Measurements from ENCODE around the gene PTGDR2. TPM values are rescaled to one million over a fixed set of nuclear protein-coding genes. Genes with fewer than 3 reads are reported as not detected.

The PTGDR2 gene
- total RNA-seq, 3 donors from 2014 or later = 0.16 to 0.59 TPM; not detected in 1

- Histone ChIP-seq H3K4me3 (no peak overlapping the region), H3K4me1 (peaks cover 2 to 11% of the 10 kb centered on the region in 2 donors), H3K27ac (no peak overlapping the region), H3K9me3 (no peaks in the 10 kb centered on the region), H3K27me3 (no peaks in the 10 kb centered on the region), H3K36me3 (no peaks in the 10 kb centered on the region)
- no peak for DNase-seq (ENCODE audit: low spot score in 2 of 2)
- intact Hi-C loops (cut with DNase I; ENCODE audit: low total_unique reads) = no loop called here
- TF ChIP-seq CTCF (IDR thresholded peaks at IDR 0.05) = no peak
Observed at GRCh38 chr11:60847896-60848295, 7.9 kb downstream of the PTGDR2 start.

- TF ChIP-seq CTCF (IDR thresholded peaks at IDR 0.05) (no peak), POLR2AphosphoS5 (IDR thresholded peaks at IDR 0.05) (no peak)
- Histone ChIP-seq H3K27me3 (no peaks in the 10 kb centered on the region), H3K4me1 (peaks cover 2 to 13% of the 10 kb centered on the region in 2 donors), H3K4me3 (no peak overlapping the region), H3K36me3 (no peaks in the 10 kb centered on the region), H3K27ac (no peak overlapping the region), H3K9me3 (no peaks in the 10 kb centered on the region)
- DNase-seq (ENCODE audit: low spot score in 2 of 2) = no peak
- intact Hi-C loops (cut with DNase I; ENCODE audit: low total_unique reads) = no loop called here
Observed at GRCh38 chr11:60847281-60847680, 8.5 kb downstream of the PTGDR2 start.

GRCh38 chr11:60845338-60845737 is 10.4 kb downstream of the PTGDR2 start:
- DNase-seq (ENCODE audit: low spot score in 2 of 2) = no peak
- no peaks in the 10 kb centered on the region for H3K9me3 ChIP-seq
- peak overlapping the region in 1 of 3 donors; percentile 91 for H3K4me3 ChIP-seq
- H3K36me3 ChIP-seq = no peaks in the 10 kb centered on the region
- intact Hi-C loops (cut with DNase I; ENCODE audit: low total_unique reads) = no loop called here
- TF ChIP-seq POLR2A (IDR thresholded peaks at IDR 0.05) = no peak
- TF ChIP-seq POLR2AphosphoS5 (IDR thresholded peaks at IDR 0.05) = no peak
- TF ChIP-seq CTCF (IDR thresholded peaks at IDR 0.05) = no peak
- no peak overlapping the region for H3K27ac ChIP-seq
- peaks cover 8 to 26% of the 10 kb centered on the region in 2 donors for H3K4me1 ChIP-seq
- H3K27me3 ChIP-seq = no peaks in the 10 kb centered on the region

- no peaks in the 10 kb centered on the region for H3K27me3 ChIP-seq
- no peak for DNase-seq (ENCODE audit: low spot score in 2 of 2)
- H3K36me3 ChIP-seq = no peaks in the 10 kb centered on the region
- TF ChIP-seq CTCF (IDR thresholded peaks at IDR 0.05) (no peak), POLR2AphosphoS5 (IDR thresholded peaks at IDR 0.05) (no peak), POLR2A (IDR thresholded peaks at IDR 0.05) (no peak)
- H3K4me1 ChIP-seq = peaks cover 8 to 28% of the 10 kb centered on the region in 2 donors
- peak overlapping the region in 1 of 3 donors; percentile 91 for H3K4me3 ChIP-seq
- intact Hi-C loops (cut with DNase I; ENCODE audit: low total_unique reads) = no loop called here
- no peak overlapping the region for H3K27ac ChIP-seq
- no peaks in the 10 kb centered on the region for H3K9me3 ChIP-seq
Observed at GRCh38 chr11:60844870-60845221, 10.9 kb downstream of the PTGDR2 start.

GRCh38 chr11:60844045-60844869 is 11.5 kb downstream of the PTGDR2 start:
- TF ChIP-seq POLR2AphosphoS5 (IDR thresholded peaks at IDR 0.05) (no peak), POLR2A (IDR thresholded peaks at IDR 0.05) (no peak), CTCF (IDR thresholded peaks at IDR 0.05) (no peak)
- no peak for DNase-seq (ENCODE audit: low spot score in 2 of 2)
- no peaks in the 10 kb centered on the region for H3K27me3 ChIP-seq
- peaks cover 8 to 28% of the 10 kb centered on the region in 2 donors for H3K4me1 ChIP-seq
- peak overlapping the region; percentile 79 to 91 (median 91) for H3K4me3 ChIP-seq
- intact Hi-C loops (cut with DNase I; ENCODE audit: low total_unique reads) = no loop called here
- no peaks in the 10 kb centered on the region for H3K36me3 ChIP-seq
- no peak overlapping the region for H3K27ac ChIP-seq
- no peaks in the 10 kb centered on the region for H3K9me3 ChIP-seq

All from breast epithelium (tissue), 4 donors.